ENCODE measurements around the gene PSPN. TPM values are rescaled to one million over a fixed set of nuclear protein-coding genes. Genes with fewer than 3 reads are reported as not detected.

PSPN gene
- total and polyA plus RNA-seq, 2 of the 13 experiments (the other 11 are each of a cell fraction or from before 2014, with no cell fraction given), result 0.69 to 1.1 TPM

DNA sequence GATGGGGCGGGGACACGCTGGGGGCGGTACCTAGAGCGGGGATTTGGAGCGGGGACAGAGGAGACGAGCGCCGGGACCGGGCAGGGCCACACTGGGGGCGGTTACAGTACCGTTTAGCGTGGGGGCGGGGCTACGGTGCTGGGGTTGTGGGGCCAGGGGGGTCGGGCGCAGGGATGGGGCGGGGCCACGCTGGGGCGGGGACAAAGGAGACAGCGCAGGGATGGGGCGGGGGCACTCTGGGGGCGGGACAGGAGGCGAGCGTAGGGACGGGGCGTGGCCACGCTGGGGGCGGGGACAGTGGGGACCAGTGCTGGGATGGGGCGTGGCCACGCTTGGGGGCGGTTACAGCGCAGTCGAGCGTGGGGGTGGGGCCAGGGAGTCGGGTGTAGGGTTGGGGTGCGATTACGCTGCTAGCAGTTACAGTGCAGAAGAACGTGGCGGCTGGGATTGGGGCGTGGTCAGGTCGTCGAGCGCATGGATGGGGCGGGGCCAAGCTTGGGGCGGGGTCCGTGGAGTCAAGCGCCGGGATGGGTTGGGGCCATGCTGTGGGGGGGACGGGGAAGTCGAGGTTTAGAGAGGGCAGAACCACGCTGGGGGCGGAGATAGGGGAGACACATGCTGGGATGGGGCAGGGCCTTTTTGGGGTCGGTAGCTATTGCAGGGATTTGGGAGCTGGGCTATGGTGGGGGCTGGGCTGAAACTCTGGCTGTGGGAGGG is 2.5 kb downstream of the PSPN start:
- H3K4me1 ChIP-seq (ENCODE audit: insufficient read depth, low read length), result peaks cover 14% of the 10 kb centered on the region
- no peaks in the 10 kb centered on the region for H3K9me3 ChIP-seq (ENCODE audit: low read length)
- intact Hi-C loops (cut with micrococcal nuclease; ENCODE audit: unreplicated experiment) (no loop called here), in situ Hi-C loops (cut with HindIII; ENCODE audit: extremely low pct_ligation_motif_present, low pct_unique_long_range_greater_than_20kb) (no loop called here)
- H3K27me3 ChIP-seq (ENCODE audit: control insufficient read depth in 1 of 2, insufficient read depth in 2 of 2, low read length in 2 of 2), result no peaks in the 10 kb centered on the region
- H3K4me2 ChIP-seq (ENCODE audit: low read depth, low read length), result peak overlapping the region; percentile 74
- H3K27ac ChIP-seq (ENCODE audit: extremely low read length, insufficient read depth, low read length), result peak overlapping the region; percentile 100
- DNase-seq (ENCODE audit: low spot score), result peak; percentile 88
- CTCF ChIA-PET (ENCODE audit: low intra/inter-chr PET ratio, low total read pairs), result no interaction called here
- FAIRE-seq, result no peak
- peaks cover 6 to 12% of the 10 kb centered on the region in 2 experiments; a peak in 3 of 5 replicates for H3K36me3 ChIP-seq (replicated peaks in 1 of 2; ENCODE audit: control insufficient read depth in 1 of 2, insufficient read depth in 2 of 2, low read length in 2 of 2)
- POLR2A ChIA-PET, result interaction anchor here (0.7 to 4.3 kb wide), 13 partner anchors 11 to 696 kb away, joined by 3 to 80 read pairs (median 4); partner anchors contain the start of genes CLPP, GTF2F1, KHSRP and SLC25A23
- H3K4me3 ChIP-seq (replicated peaks in 1 of 3; ENCODE audit: insufficient read depth in 1 of 3, low read depth in 2 of 3, low read length in 3 of 3), result peak overlapping the region; percentile 88 to 98 (median 89)
- H2AFZ ChIP-seq (ENCODE audit: low read length), result no peak overlapping the region
- 6% methylated on average over 23 of the region's 53 CpGs for WGBS (ENCODE audit: low lambda C conversion rate)
- peak overlapping the region; percentile 98 for H3K9ac ChIP-seq (ENCODE audit: insufficient read depth, low read depth, low read length)
- peak; percentile 74 for ATAC-seq
- BruUV-seq (replicated peaks), result no TSS peak
- no peaks in the 10 kb centered on the region for H3K79me2 ChIP-seq (ENCODE audit: insufficient read depth, low read length)
- no peaks in the 10 kb centered on the region for H4K20me1 ChIP-seq (ENCODE audit: insufficient read depth, low read length)
- peak; percentile 55; the same call in 1 of the 2 replicates for TF ChIP-seq SIN3A (IDR thresholded peaks at IDR 0.05; ENCODE audit: borderline replicate concordance, low read depth, low read length)
- 0 out of 2 replicates have a peak, but pooled peaks have one; percentile 5 for TF ChIP-seq AKAP8 (CRISPR knock-in tag; IDR thresholded peaks at IDR 0.05)
- TF ChIP-seq ZNF788 (CRISPR knock-in tag; IDR thresholded peaks at IDR 0.05; ENCODE audit: borderline replicate concordance), result 0 out of 2 replicates have a peak, but pooled peaks have one; percentile 2
- TF ChIP-seq CENPT (CRISPR knock-in tag; IDR thresholded peaks at IDR 0.05; ENCODE audit: low read depth), result peak; percentile 2; the same call in 1 of the 2 replicates
- TF ChIP-seq, protein P1, sequence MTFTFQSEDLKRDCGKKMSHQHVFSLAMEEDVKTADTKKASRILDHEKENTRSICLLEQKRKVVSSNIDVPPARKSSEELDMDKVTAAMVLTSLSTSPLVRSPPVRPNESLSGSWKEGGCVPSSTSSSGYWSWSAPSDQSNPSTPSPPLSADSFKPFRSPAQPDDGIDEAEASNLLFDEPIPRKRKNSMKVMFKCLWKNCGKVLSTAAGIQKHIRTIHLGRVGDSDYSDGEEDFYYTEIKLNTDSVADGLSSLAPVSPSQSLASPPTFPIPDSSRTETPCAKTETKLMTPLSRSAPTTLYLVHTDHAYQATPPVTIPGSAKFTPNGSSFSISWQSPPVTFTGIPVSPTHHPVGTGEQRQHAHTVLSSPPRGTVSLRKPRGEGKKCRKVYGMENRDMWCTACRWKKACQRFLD (CRISPR knock-in tag; IDR thresholded peaks at IDR 0.05; ENCODE audit: borderline replicate concordance), result 0 out of 2 replicates have a peak, but pooled peaks have one; percentile 0
- TF ChIP-seq ZNF251 (CRISPR knock-in tag; IDR thresholded peaks at IDR 0.05), result no peak
- TF ChIP-seq SRY (CRISPR knock-in tag; IDR thresholded peaks at IDR 0.05), result 0 out of 2 replicates have a peak, but pooled peaks have one; percentile 15
- no peak for TF ChIP-seq LCORL (IDR thresholded peaks at IDR 0.05)
- TF ChIP-seq LCORL (CRISPR knock-in tag; IDR thresholded peaks at IDR 0.05), result 0 out of 2 replicates have a peak, but pooled peaks have one; percentile 9
- TF ChIP-seq, protein P2, sequence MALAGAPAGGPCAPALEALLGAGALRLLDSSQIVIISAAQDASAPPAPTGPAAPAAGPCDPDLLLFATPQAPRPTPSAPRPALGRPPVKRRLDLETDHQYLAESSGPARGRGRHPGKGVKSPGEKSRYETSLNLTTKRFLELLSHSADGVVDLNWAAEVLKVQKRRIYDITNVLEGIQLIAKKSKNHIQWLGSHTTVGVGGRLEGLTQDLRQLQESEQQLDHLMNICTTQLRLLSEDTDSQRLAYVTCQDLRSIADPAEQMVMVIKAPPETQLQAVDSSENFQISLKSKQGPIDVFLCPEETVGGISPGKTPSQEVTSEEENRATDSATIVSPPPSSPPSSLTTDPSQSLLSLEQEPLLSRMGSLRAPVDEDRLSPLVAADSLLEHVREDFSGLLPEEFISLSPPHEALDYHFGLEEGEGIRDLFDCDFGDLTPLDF (CRISPR knock-in tag; IDR thresholded peaks at IDR 0.05), result no peak
- no peak for TF ChIP-seq ASH2L (IDR thresholded peaks at IDR 0.05; ENCODE audit: insufficient read length, low read depth, low read length)
- TF ChIP-seq, protein P3, sequence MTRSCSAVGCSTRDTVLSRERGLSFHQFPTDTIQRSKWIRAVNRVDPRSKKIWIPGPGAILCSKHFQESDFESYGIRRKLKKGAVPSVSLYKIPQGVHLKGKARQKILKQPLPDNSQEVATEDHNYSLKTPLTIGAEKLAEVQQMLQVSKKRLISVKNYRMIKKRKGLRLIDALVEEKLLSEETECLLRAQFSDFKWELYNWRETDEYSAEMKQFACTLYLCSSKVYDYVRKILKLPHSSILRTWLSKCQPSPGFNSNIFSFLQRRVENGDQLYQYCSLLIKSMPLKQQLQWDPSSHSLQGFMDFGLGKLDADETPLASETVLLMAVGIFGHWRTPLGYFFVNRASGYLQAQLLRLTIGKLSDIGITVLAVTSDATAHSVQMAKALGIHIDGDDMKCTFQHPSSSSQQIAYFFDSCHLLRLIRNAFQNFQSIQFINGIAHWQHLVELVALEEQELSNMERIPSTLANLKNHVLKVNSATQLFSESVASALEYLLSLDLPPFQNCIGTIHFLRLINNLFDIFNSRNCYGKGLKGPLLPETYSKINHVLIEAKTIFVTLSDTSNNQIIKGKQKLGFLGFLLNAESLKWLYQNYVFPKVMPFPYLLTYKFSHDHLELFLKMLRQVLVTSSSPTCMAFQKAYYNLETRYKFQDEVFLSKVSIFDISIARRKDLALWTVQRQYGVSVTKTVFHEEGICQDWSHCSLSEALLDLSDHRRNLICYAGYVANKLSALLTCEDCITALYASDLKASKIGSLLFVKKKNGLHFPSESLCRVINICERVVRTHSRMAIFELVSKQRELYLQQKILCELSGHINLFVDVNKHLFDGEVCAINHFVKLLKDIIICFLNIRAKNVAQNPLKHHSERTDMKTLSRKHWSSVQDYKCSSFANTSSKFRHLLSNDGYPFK (CRISPR knock-in tag; IDR thresholded peaks at IDR 0.05; ENCODE audit: borderline replicate concordance), result no peak
- TF ChIP-seq ZNF30 (CRISPR knock-in tag; IDR thresholded peaks at IDR 0.05), result 0 out of 2 replicates have a peak, but pooled peaks have one; percentile 34
- no peak for TF ChIP-seq ZNF20 (CRISPR knock-in tag; IDR thresholded peaks at IDR 0.05)
- TF ChIP-seq POLR2A (IDR thresholded peaks at IDR 0.05; ENCODE audit: insufficient read depth in 1 of 2, low read depth in 2 of 2, low read length in 2 of 2), result 0 out of 4 replicates have a peak, but pooled peaks of 1 of the 2 experiments have one; percentile 8
- TF ChIP-seq, protein P4, sequence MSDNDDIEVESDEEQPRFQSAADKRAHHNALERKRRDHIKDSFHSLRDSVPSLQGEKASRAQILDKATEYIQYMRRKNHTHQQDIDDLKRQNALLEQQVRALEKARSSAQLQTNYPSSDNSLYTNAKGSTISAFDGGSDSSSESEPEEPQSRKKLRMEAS (IDR thresholded peaks at IDR 0.05), result peak; percentile 63; the same call in 1 of the 2 replicates
- no peak for TF ChIP-seq CBX2 (IDR thresholded peaks at IDR 0.05; ENCODE audit: low read depth, low read length)
- TF ChIP-seq CBX2 (CRISPR knock-in tag; IDR thresholded peaks at IDR 0.05; ENCODE audit: low read depth), result no peak
- TF ChIP-seq SP1 (IDR thresholded peaks at IDR 0.05), result 0 out of 2 replicates have a peak, but pooled peaks have one; percentile 44
- peak; percentile 80 for TF ChIP-seq SP1 (CRISPR knock-in tag; IDR thresholded peaks at IDR 0.05)

All from HepG2 (cell line).